Measurements from ENCODE around the gene CPN2. TPM values are rescaled to one million over a fixed set of nuclear protein-coding genes. Genes with fewer than 3 reads are reported as not detected.

Gene CPN2
- total RNA-seq, 1 experiment from 2014 or later, result 0.09 TPM

DNA sequence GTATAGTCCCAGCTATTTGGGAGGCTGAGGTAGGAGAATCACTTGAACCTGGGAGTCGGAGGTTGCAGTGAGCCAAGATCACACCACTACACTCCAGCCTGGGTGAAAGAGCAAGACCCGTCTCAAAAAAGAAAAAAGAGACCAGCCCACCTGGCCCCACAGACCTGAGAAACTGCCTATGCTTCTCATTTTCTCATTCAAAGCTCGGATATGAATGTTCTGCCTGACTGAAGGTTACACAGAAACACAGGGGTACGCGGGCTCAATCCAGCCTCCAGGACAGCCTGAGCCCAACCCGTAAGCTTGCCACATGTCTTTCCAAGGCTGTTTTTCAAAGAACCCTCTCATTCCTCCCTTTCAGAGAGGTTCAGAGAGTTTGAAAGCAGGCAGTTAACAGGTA is 28.1 kb upstream of the CPN2 start:
- Mint-ChIP-seq H3K27ac (no peak overlapping the region), H3K36me3 (no peaks in the 10 kb centered on the region), H3K27me3 (ENCODE audit: low read depth) (no peaks in the 10 kb centered on the region), H3K4me3 (no peak overlapping the region), H3K4me1 (peaks cover 52% of the 10 kb centered on the region), H3K9me3 (no peaks in the 10 kb centered on the region)
- DNase-seq (ENCODE audit: low spot score) (no peak), ATAC-seq (no peak)
- ChIA-PET CTCF (interaction anchor here (1.0 to 1.1 kb wide), 2 partner anchors 36 to 40 kb away, joined by 3 to 6 read pairs; no protein-coding TSS in a partner anchor), POLR2A (no interaction called here)
- TF ChIP-seq NR2C2 (CRISPR knock-in tag; IDR thresholded peaks at IDR 0.05), result no peak
- no peak for TF ChIP-seq MXD4 (CRISPR knock-in tag; IDR thresholded peaks at IDR 0.05; ENCODE audit: borderline replicate concordance)
- TF ChIP-seq, protein P1, sequence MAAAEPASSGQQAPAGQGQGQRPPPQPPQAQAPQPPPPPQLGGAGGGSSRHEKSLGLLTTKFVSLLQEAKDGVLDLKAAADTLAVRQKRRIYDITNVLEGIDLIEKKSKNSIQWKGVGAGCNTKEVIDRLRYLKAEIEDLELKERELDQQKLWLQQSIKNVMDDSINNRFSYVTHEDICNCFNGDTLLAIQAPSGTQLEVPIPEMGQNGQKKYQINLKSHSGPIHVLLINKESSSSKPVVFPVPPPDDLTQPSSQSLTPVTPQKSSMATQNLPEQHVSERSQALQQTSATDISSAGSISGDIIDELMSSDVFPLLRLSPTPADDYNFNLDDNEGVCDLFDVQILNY (CRISPR knock-in tag; IDR thresholded peaks at IDR 0.05), result no peak
- no peak for TF ChIP-seq HMGA2 (CRISPR knock-in tag; IDR thresholded peaks at IDR 0.05)
- TF ChIP-seq ZNF416 (CRISPR knock-in tag; IDR thresholded peaks at IDR 0.05), result no peak
- TF ChIP-seq ESRRA (CRISPR knock-in tag; IDR thresholded peaks at IDR 0.05; ENCODE audit: borderline replicate concordance), result no peak

DNA sequence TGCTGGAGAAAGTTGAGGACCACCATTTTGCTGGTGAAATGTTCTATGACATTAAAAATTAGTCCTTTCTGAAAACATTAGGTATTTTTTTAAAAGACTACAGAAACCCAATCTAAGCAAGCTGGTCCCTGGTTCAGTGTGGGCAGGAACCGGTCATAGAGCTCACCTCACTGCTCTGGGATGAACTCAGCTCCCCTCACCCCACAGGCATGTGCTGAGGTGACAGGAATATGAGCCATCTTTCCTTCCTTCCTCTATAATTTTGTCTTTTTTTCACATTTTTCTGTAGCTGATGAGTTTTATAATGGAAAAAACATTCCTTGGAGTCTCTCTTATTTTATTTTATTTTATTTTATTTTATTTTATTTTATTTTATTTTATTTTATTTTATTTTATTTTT is 26.6 kb upstream of the CPN2 start:
- no peak overlapping the region for H3K27ac Mint-ChIP-seq
- ChIA-PET POLR2A (no interaction called here), CTCF (interaction anchor here (0.6 kb wide), 1 partner anchor 44 kb away, joined by 3 read pairs; no protein-coding TSS in a partner anchor)
- DNase-seq (ENCODE audit: low spot score) (no peak), ATAC-seq (no peak)
- no peaks in the 10 kb centered on the region for H3K36me3 Mint-ChIP-seq
- H3K4me1 Mint-ChIP-seq, result peaks cover 44% of the 10 kb centered on the region
- TF ChIP-seq ESRRA (CRISPR knock-in tag; IDR thresholded peaks at IDR 0.05; ENCODE audit: borderline replicate concordance) (no peak), HMGA2 (CRISPR knock-in tag; IDR thresholded peaks at IDR 0.05) (peak; percentile 44)
- H3K9me3 Mint-ChIP-seq, result no peaks in the 10 kb centered on the region
- no peak overlapping the region for H3K4me3 Mint-ChIP-seq
- no peaks in the 10 kb centered on the region for H3K27me3 Mint-ChIP-seq (ENCODE audit: low read depth)

DNA sequence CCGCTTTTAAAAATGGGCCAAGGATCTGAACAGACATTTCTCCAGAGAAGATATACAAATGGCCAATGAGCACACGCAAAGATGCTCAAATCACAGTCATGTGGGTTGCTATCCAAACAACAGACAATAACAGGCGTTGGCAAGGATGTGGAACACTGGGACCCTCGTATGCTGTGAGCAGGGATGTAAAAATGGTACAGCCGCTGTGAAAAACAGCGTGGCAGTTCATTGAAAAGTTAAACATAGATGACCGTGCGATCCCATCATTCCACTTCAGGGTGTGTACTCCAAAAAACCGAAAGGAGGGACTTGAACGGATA is 25.1 kb upstream of the CPN2 start:
- no peak overlapping the region for H3K4me3 Mint-ChIP-seq
- ChIA-PET CTCF (no interaction called here), POLR2A (no interaction called here)
- H3K27me3 Mint-ChIP-seq (ENCODE audit: low read depth), result no peaks in the 10 kb centered on the region
- ATAC-seq (no peak), DNase-seq (ENCODE audit: low spot score) (no peak)
- H3K4me1 Mint-ChIP-seq, result peaks cover 34% of the 10 kb centered on the region
- H3K27ac Mint-ChIP-seq, result 0 out of 2 replicates have a peak overlapping the region, but pooled peaks have one; percentile 5
- H3K9me3 Mint-ChIP-seq, result no peaks in the 10 kb centered on the region
- no peaks in the 10 kb centered on the region for H3K36me3 Mint-ChIP-seq
- TF ChIP-seq JUN (CRISPR knock-in tag; IDR thresholded peaks at IDR 0.05), result no peak
- TF ChIP-seq, protein P2, sequence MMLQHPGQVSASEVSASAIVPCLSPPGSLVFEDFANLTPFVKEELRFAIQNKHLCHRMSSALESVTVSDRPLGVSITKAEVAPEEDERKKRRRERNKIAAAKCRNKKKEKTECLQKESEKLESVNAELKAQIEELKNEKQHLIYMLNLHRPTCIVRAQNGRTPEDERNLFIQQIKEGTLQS (CRISPR knock-in tag; conservative IDR thresholded peaks at IDR 0.05), result no peak
- TF ChIP-seq, protein P3, sequence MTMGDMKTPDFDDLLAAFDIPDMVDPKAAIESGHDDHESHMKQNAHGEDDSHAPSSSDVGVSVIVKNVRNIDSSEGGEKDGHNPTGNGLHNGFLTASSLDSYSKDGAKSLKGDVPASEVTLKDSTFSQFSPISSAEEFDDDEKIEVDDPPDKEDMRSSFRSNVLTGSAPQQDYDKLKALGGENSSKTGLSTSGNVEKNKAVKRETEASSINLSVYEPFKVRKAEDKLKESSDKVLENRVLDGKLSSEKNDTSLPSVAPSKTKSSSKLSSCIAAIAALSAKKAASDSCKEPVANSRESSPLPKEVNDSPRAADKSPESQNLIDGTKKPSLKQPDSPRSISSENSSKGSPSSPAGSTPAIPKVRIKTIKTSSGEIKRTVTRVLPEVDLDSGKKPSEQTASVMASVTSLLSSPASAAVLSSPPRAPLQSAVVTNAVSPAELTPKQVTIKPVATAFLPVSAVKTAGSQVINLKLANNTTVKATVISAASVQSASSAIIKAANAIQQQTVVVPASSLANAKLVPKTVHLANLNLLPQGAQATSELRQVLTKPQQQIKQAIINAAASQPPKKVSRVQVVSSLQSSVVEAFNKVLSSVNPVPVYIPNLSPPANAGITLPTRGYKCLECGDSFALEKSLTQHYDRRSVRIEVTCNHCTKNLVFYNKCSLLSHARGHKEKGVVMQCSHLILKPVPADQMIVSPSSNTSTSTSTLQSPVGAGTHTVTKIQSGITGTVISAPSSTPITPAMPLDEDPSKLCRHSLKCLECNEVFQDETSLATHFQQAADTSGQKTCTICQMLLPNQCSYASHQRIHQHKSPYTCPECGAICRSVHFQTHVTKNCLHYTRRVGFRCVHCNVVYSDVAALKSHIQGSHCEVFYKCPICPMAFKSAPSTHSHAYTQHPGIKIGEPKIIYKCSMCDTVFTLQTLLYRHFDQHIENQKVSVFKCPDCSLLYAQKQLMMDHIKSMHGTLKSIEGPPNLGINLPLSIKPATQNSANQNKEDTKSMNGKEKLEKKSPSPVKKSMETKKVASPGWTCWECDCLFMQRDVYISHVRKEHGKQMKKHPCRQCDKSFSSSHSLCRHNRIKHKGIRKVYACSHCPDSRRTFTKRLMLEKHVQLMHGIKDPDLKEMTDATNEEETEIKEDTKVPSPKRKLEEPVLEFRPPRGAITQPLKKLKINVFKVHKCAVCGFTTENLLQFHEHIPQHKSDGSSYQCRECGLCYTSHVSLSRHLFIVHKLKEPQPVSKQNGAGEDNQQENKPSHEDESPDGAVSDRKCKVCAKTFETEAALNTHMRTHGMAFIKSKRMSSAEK (CRISPR knock-in tag; IDR thresholded peaks at IDR 0.05; ENCODE audit: borderline replicate concordance), result no peak
- TF ChIP-seq, protein P4, sequence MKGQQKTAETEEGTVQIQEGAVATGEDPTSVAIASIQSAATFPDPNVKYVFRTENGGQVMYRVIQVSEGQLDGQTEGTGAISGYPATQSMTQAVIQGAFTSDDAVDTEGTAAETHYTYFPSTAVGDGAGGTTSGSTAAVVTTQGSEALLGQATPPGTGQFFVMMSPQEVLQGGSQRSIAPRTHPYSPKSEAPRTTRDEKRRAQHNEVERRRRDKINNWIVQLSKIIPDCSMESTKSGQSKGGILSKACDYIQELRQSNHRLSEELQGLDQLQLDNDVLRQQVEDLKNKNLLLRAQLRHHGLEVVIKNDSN (CRISPR knock-in tag; IDR thresholded peaks at IDR 0.05), result no peak
- TF ChIP-seq EMX1 (CRISPR knock-in tag; IDR thresholded peaks at IDR 0.05), result no peak
- TF ChIP-seq RORB (CRISPR knock-in tag; IDR thresholded peaks at IDR 0.05), result no peak
- no peak for TF ChIP-seq CREM (CRISPR knock-in tag; IDR thresholded peaks at IDR 0.05)
- TF ChIP-seq, protein P5, sequence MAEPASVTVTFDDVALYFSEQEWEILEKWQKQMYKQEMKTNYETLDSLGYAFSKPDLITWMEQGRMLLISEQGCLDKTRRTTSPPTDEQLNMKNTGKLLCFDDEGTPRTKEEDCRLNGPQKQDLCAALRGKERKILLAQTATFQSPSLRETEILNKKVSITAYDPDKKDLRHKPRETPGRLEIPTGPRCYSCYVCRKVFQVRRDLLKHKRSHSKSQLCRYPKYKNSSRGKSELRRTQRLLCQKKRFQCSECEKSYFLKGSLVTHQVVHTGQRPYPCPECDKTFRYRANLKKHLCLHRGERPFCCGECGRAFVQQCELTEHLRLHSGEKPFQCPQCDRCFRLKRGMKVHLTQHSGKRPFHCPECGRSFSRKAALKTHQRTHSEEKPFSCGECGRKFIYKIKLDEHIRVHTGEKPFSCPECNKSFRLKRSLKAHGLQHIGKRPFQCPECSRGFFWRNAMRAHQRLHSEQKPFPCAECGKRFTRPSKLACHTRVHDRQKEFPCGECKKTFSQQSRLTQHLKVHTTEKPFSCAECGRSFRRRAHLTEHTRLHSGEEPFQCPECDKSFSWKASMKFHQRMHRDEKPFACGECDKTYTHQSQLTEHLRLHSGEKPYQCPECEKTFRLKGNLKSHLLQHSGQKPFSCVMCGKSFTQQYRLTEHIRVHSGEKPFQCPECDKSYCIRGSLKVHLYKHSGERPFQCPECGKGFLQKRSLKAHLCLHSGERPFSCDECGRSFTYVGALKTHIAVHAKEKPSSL (CRISPR knock-in tag; conservative IDR thresholded peaks at IDR 0.05), result no peak
- TF ChIP-seq, protein P6, sequence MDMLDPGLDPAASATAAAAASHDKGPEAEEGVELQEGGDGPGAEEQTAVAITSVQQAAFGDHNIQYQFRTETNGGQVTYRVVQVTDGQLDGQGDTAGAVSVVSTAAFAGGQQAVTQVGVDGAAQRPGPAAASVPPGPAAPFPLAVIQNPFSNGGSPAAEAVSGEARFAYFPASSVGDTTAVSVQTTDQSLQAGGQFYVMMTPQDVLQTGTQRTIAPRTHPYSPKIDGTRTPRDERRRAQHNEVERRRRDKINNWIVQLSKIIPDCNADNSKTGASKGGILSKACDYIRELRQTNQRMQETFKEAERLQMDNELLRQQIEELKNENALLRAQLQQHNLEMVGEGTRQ (CRISPR knock-in tag; IDR thresholded peaks at IDR 0.05), result no peak
- no peak for TF ChIP-seq MXD4 (CRISPR knock-in tag; IDR thresholded peaks at IDR 0.05; ENCODE audit: borderline replicate concordance)
- TF ChIP-seq, protein P7, sequence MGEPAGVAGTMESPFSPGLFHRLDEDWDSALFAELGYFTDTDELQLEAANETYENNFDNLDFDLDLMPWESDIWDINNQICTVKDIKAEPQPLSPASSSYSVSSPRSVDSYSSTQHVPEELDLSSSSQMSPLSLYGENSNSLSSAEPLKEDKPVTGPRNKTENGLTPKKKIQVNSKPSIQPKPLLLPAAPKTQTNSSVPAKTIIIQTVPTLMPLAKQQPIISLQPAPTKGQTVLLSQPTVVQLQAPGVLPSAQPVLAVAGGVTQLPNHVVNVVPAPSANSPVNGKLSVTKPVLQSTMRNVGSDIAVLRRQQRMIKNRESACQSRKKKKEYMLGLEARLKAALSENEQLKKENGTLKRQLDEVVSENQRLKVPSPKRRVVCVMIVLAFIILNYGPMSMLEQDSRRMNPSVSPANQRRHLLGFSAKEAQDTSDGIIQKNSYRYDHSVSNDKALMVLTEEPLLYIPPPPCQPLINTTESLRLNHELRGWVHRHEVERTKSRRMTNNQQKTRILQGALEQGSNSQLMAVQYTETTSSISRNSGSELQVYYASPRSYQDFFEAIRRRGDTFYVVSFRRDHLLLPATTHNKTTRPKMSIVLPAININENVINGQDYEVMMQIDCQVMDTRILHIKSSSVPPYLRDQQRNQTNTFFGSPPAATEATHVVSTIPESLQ (CRISPR knock-in tag; IDR thresholded peaks at IDR 0.05), result no peak

All from WTC11 (cell line).